OCI-LY3 (cell line): ENCODE measurements around the gene GPR18.
A peak's percentile ranks its signal among the peaks of the same experiment; 100 is the strongest.

Experiments
- H2AFZ ChIP-seq: fragments of 200-600, 300-600 bp; shearing (Covaris generic); 2 replicates; pipeline ENCODE4 v1.6.0; 2014; ENCODE audit warnings: antibody characterized with exemption, low read depth, low read length
- H3K27ac ChIP-seq: fragments of 200-600, 300-600 bp; sonication (generic); 2 replicates; pipeline ENCODE4 v1.5.1; 2014; ENCODE audit warnings: mild to moderate bottlenecking, low read length, moderate library complexity, mixed read lengths
- H3K27me3 ChIP-seq: fragments of 200-600, 300-600 bp; sonication (generic); 2 replicates; pipeline ENCODE4 v1.6.1; 2014; ENCODE audit warnings: low read depth, low read length, mixed read lengths
- H3K36me3 ChIP-seq: fragments of 200-600, 300-600 bp; sonication (generic); replicated peaks from 2 replicates; pipeline ENCODE3; 2014; ENCODE audit warnings: low read depth, low read length, mixed read lengths
- H3K4me1 ChIP-seq: fragments of 300-600, 200-600 bp; sonication (generic); 2 replicates; pipeline ENCODE4 v1.6.1; 2014; ENCODE audit warnings: low read length, mixed read lengths
- H3K4me2 ChIP-seq: fragments of 200-600, 300-600 bp; sonication (generic); 2 replicates; pipeline ENCODE4 v1.6.1; 2014; ENCODE audit warnings: low read length, mixed read lengths
- H3K4me3 ChIP-seq: fragments of 300-600, 200-600 bp; sonication (generic); 2 replicates; pipeline ENCODE4 v1.5.1; 2014; ENCODE audit warnings: antibody characterized with exemption, mild to moderate bottlenecking, low read length, moderate library complexity
- H3K79me2 ChIP-seq: fragments of 300-600, 200-600 bp; shearing (Covaris generic); 2 replicates; pipeline ENCODE4 v1.6.1; 2014; ENCODE audit warnings: mild to moderate bottlenecking, low read length, mixed read lengths
- H3K9ac ChIP-seq: fragments of 300-600, 200-600 bp; shearing (Covaris generic); 2 replicates; pipeline ENCODE4 v1.6.0; 2014; ENCODE audit warnings: mild to moderate bottlenecking, low read length, moderate library complexity
- H3K9me3 ChIP-seq: fragments of 200-600, 300-600 bp; shearing (Covaris generic); 2 replicates; pipeline ENCODE4 v1.6.1; 2014; ENCODE audit warnings: low read length, mixed read lengths; ENCODE audit not compliant: insufficient read depth
- H4K20me1 ChIP-seq: fragments of 200-600, 300-600 bp; sonication (generic); 2 replicates; pipeline ENCODE4 v1.6.1; 2016; ENCODE audit warnings: low read length, mixed read lengths; ENCODE audit not compliant: insufficient read depth
- CTCF ChIP-seq: fragments of 200-600, 300-600 bp; sonication (generic); IDR thresholded peaks from 2 replicates; pipeline ENCODE4 v1.5.1; 2014; ENCODE audit warnings: antibody characterized with exemption, low read length, low read depth
- EZH2phosphoT487 ChIP-seq: fragments of 200-600 bp; shearing (Covaris generic); IDR thresholded peaks from 2 replicates; pipeline ENCODE4 v1.6.1; 2018; ENCODE audit warnings: antibody characterized with exemption, mixed run types, low read depth

GPR18 gene

GRCh38 chr13:99263126-99263785, 5.1 kb upstream of the GPR18 start:
- H3K27me3 ChIP-seq, result peaks cover 20% of the 10 kb centered on the region
- no peak overlapping the region for H3K4me2 ChIP-seq
- peaks cover 17% of the 10 kb centered on the region for H3K36me3 ChIP-seq
- H3K79me2 ChIP-seq, result no peaks in the 10 kb centered on the region
- H3K4me1 ChIP-seq, result peaks cover 46% of the 10 kb centered on the region
- no peak overlapping the region for H2AFZ ChIP-seq
- no peak overlapping the region for H3K4me3 ChIP-seq
- TF ChIP-seq CTCF (no peak), EZH2phosphoT487 (no peak)
- H3K9me3 ChIP-seq, result no peaks in the 10 kb centered on the region
- no peak overlapping the region for H3K9ac ChIP-seq
- no peak overlapping the region for H3K27ac ChIP-seq
- peaks cover 22% of the 10 kb centered on the region for H4K20me1 ChIP-seq

GRCh38 chr13:99261059-99261458, 2.9 kb upstream of the GPR18 start:
- H3K9ac ChIP-seq, result no peak overlapping the region
- peaks cover 57% of the 10 kb centered on the region for H3K4me1 ChIP-seq
- H3K4me2 ChIP-seq, result no peak overlapping the region
- peaks cover 28% of the 10 kb centered on the region for H4K20me1 ChIP-seq
- no peak overlapping the region for H3K4me3 ChIP-seq
- peaks cover 17% of the 10 kb centered on the region for H3K36me3 ChIP-seq
- no peak overlapping the region for H3K27ac ChIP-seq
- H3K79me2 ChIP-seq, result no peaks in the 10 kb centered on the region
- H3K27me3 ChIP-seq, result peaks cover 23% of the 10 kb centered on the region
- H3K9me3 ChIP-seq, result no peaks in the 10 kb centered on the region
- H2AFZ ChIP-seq, result no peak overlapping the region
- TF ChIP-seq EZH2phosphoT487, result no peak
- TF ChIP-seq CTCF, result no peak

GRCh38 chr13:99260216-99260615, 2.0 kb upstream of the GPR18 start:
- Histone ChIP-seq H2AFZ (no peak overlapping the region), H3K27ac (no peak overlapping the region), H3K4me3 (no peak overlapping the region), H3K4me2 (no peak overlapping the region), H3K9me3 (no peaks in the 10 kb centered on the region), H3K9ac (no peak overlapping the region), H3K36me3 (peaks cover 20% of the 10 kb centered on the region), H3K79me2 (no peaks in the 10 kb centered on the region), H4K20me1 (peaks cover 35% of the 10 kb centered on the region), H3K27me3 (peaks cover 28% of the 10 kb centered on the region), H3K4me1 (peaks cover 54% of the 10 kb centered on the region)
- TF ChIP-seq CTCF (no peak), EZH2phosphoT487 (no peak)

GRCh38 chr13:99258946-99259345, 767 bp upstream of the GPR18 start:
- Histone ChIP-seq H3K9me3 (no peaks in the 10 kb centered on the region), H3K36me3 (peaks cover 26% of the 10 kb centered on the region), H3K27me3 (peaks cover 30% of the 10 kb centered on the region), H3K4me2 (peak overlapping the region; percentile 70), H3K4me3 (peak overlapping the region; percentile 41), H2AFZ (no peak overlapping the region), H3K27ac (peak overlapping the region; percentile 53), H4K20me1 (peaks cover 33% of the 10 kb centered on the region), H3K79me2 (no peaks in the 10 kb centered on the region), H3K4me1 (peaks cover 42% of the 10 kb centered on the region), H3K9ac (0 out of 2 replicates have a peak overlapping the region, but pooled peaks have one; percentile 10)
- no peak for TF ChIP-seq CTCF
- peak; percentile 82; the same call in 1 of the 2 replicates for TF ChIP-seq EZH2phosphoT487
